Measurements from ENCODE around the gene SLC18A3. TPM values are rescaled to one million over a fixed set of nuclear protein-coding genes. Genes with fewer than 3 reads are reported as not detected.
A peak's percentile ranks its signal among the peaks of the same experiment; 100 is the strongest.

Gene SLC18A3
- total RNA-seq, 1 experiment from 2014 or later, result 0.13 TPM

DNA sequence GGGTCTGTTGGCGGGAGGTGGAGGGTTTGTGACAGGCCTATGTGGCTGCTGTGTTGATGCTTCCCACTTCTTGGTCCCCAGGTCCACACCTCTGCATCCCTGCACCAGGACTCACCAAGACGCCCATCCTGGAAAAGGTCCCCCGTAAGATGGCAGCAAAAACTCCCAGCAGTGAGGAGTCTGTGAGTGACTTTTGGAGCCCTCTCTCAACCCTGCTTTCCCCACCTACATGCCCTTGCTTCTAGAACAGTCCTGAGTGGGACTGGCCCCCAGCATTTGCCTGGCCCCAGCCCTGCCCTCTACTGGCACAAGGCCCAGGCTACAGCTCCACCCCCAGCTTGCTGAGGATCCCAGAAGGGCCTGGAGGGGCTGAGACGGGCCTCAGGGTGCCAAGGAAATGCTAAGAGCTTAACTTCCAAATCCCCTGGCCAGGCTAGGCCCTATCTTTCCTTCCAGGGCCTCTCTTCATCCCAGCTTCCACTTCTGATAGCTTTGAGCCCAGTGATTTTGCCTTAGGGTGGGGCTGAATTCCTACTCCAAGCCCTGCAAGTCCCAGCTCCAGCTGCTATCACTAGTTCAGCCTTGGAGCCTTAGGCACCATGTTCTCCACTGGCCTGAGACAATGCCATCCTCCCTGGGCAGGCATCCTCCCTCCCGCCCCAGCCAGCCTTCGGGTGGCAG lies 6.5 kb downstream of the SLC18A3 start:
- ChIA-PET CTCF (interaction anchor here (0.8 to 2.8 kb wide), 6 partner anchors 10 to 128 kb away, joined by 3 to 8 read pairs (median 3); no protein-coding TSS in a partner anchor), POLR2A (interaction anchor here (0.5 kb wide), 1 partner anchor 117 kb away, joined by 3 read pairs; no protein-coding TSS in a partner anchor)
- H3K4me1 Mint-ChIP-seq, result peaks cover 26% of the 10 kb centered on the region

DNA sequence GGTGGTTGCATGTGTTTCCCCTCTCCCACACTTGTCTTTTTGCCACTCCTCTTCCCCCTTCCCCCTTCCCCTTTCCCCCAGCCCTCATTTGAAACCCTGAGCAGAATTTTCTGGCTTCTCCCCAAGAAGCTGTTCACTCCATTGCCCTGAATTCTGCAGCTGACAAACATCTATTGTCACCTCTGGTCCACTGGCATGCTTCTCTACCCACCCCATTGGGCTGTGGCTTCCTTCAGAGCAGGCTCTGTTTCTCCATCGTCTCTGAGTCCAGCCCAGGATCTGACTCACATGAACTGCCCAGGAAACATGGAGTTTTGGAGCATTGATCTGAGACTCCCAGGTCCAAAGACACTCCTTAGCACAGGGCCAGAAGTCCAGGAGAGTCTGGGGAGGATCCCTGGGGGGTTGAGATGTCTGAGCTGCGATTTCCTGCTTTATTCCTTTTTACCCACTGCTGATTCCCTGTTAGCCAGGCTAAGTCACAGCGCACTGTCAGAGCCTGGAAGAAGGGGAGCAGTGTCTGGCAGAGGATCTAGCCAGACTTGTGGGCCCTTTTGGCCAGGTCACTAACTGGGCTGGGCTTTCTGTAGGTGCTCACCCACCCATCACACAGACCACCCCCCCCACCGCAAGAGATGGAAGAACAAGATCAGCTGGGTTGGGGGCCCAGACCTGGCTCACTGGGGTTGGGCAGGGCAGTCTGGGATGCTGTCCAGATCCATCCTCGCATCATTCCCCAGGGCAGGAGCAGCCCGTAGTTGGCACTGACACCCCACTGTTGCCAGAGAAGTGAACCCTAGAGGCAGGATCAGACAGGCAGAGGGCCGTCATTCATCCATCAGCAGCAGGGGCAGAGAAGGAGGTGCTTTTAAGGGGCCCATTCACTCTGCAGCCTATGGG lies 7.3 kb downstream of the SLC18A3 start:
- ATAC-seq, result no peak
- H3K27me3 Mint-ChIP-seq (ENCODE audit: low read depth), result peaks cover 88% of the 10 kb centered on the region
- H3K9me3 Mint-ChIP-seq, result no peaks in the 10 kb centered on the region
- no peak overlapping the region for H3K27ac Mint-ChIP-seq
- POLR2A ChIA-PET, result no interaction called here
- CTCF ChIA-PET, result interaction anchor here (0.8 to 2.8 kb wide), 7 partner anchors 11 to 150 kb away, joined by 3 to 8 read pairs (median 3); no protein-coding TSS in a partner anchor
- H3K4me3 Mint-ChIP-seq, result no peak overlapping the region
- 0 out of 2 replicates have a peak, but pooled peaks cover 2% of the 10 kb centered on the region for H3K36me3 Mint-ChIP-seq
- peaks cover 21% of the 10 kb centered on the region for H3K4me1 Mint-ChIP-seq
- DNase-seq (ENCODE audit: low spot score), result peak; percentile 7
- TF ChIP-seq, protein P1, sequence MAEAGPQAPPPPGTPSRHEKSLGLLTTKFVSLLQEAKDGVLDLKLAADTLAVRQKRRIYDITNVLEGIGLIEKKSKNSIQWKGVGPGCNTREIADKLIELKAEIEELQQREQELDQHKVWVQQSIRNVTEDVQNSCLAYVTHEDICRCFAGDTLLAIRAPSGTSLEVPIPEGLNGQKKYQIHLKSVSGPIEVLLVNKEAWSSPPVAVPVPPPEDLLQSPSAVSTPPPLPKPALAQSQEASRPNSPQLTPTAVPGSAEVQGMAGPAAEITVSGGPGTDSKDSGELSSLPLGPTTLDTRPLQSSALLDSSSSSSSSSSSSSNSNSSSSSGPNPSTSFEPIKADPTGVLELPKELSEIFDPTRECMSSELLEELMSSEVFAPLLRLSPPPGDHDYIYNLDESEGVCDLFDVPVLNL (CRISPR knock-in tag; IDR thresholded peaks at IDR 0.05; ENCODE audit: borderline replicate concordance, low read depth), result no peak
- TF ChIP-seq, protein P2, sequence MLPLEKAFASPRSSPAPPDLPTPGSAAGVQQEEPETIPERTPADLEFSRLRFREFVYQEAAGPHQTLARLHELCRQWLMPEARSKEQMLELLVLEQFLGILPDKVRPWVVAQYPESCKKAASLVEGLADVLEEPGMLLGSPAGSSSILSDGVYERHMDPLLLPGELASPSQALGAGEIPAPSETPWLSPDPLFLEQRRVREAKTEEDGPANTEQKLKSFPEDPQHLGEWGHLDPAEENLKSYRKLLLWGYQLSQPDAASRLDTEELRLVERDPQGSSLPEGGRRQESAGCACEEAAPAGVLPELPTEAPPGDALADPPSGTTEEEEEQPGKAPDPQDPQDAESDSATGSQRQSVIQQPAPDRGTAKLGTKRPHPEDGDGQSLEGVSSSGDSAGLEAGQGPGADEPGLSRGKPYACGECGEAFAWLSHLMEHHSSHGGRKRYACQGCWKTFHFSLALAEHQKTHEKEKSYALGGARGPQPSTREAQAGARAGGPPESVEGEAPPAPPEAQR (CRISPR knock-in tag; IDR thresholded peaks at IDR 0.05), result no peak
- TF ChIP-seq, protein P3, sequence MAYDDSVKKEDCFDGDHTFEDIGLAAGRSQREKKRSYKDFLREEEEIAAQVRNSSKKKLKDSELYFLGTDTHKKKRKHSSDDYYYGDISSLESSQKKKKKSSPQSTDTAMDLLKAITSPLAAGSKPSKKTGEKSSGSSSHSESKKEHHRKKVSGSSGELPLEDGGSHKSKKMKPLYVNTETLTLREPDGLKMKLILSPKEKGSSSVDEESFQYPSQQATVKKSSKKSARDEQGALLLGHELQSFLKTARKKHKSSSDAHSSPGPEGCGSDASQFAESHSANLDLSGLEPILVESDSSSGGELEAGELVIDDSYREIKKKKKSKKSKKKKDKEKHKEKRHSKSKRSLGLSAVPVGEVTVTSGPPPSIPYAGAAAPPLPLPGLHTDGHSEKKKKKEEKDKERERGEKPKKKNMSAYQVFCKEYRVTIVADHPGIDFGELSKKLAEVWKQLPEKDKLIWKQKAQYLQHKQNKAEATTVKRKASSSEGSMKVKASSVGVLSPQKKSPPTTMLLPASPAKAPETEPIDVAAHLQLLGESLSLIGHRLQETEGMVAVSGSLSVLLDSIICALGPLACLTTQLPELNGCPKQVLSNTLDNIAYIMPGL (CRISPR knock-in tag; IDR thresholded peaks at IDR 0.05), result no peak
- TF ChIP-seq, protein P4, sequence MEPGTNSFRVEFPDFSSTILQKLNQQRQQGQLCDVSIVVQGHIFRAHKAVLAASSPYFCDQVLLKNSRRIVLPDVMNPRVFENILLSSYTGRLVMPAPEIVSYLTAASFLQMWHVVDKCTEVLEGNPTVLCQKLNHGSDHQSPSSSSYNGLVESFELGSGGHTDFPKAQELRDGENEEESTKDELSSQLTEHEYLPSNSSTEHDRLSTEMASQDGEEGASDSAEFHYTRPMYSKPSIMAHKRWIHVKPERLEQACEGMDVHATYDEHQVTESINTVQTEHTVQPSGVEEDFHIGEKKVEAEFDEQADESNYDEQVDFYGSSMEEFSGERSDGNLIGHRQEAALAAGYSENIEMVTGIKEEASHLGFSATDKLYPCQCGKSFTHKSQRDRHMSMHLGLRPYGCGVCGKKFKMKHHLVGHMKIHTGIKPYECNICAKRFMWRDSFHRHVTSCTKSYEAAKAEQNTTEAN (CRISPR knock-in tag; IDR thresholded peaks at IDR 0.05), result no peak
- no peak for TF ChIP-seq SOX15 (CRISPR knock-in tag; IDR thresholded peaks at IDR 0.05)
- TF ChIP-seq, protein P5, sequence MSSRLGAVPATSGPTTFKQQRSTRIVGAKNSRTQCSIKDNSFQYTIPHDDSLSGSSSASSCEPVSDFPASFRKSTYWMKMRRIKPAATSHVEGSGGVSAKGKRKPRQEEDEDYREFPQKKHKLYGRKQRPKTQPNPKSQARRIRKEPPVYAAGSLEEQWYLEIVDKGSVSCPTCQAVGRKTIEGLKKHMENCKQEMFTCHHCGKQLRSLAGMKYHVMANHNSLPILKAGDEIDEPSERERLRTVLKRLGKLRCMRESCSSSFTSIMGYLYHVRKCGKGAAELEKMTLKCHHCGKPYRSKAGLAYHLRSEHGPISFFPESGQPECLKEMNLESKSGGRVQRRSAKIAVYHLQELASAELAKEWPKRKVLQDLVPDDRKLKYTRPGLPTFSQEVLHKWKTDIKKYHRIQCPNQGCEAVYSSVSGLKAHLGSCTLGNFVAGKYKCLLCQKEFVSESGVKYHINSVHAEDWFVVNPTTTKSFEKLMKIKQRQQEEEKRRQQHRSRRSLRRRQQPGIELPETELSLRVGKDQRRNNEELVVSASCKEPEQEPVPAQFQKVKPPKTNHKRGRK (CRISPR knock-in tag; IDR thresholded peaks at IDR 0.05; ENCODE audit: borderline replicate concordance), result no peak
- TF ChIP-seq CREM (CRISPR knock-in tag; IDR thresholded peaks at IDR 0.05), result no peak
- TF ChIP-seq, protein P6, sequence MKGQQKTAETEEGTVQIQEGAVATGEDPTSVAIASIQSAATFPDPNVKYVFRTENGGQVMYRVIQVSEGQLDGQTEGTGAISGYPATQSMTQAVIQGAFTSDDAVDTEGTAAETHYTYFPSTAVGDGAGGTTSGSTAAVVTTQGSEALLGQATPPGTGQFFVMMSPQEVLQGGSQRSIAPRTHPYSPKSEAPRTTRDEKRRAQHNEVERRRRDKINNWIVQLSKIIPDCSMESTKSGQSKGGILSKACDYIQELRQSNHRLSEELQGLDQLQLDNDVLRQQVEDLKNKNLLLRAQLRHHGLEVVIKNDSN (CRISPR knock-in tag; IDR thresholded peaks at IDR 0.05), result no peak
- no peak for TF ChIP-seq MXD4 (CRISPR knock-in tag; IDR thresholded peaks at IDR 0.05; ENCODE audit: borderline replicate concordance)

More for the DNA sequence above, 6.5 kb downstream of the SLC18A3 start:
- ATAC-seq, result no peak
- no peak overlapping the region for H3K27ac Mint-ChIP-seq
- TF ChIP-seq NR2C2 (CRISPR knock-in tag; IDR thresholded peaks at IDR 0.05) (no peak), ZNF423 (CRISPR knock-in tag; IDR thresholded peaks at IDR 0.05) (no peak), SMAD4 (CRISPR knock-in tag; IDR thresholded peaks at IDR 0.05) (no peak), SOX15 (CRISPR knock-in tag; IDR thresholded peaks at IDR 0.05) (no peak), ZNF317 (CRISPR knock-in tag; IDR thresholded peaks at IDR 0.05; ENCODE audit: borderline replicate concordance, low read depth) (no peak), ZNF416 (CRISPR knock-in tag; IDR thresholded peaks at IDR 0.05) (no peak), ZNF263 (CRISPR knock-in tag; IDR thresholded peaks at IDR 0.05; ENCODE audit: low read depth) (no peak), NR1H2 (CRISPR knock-in tag; IDR thresholded peaks at IDR 0.05) (no peak), ZBTB21 (CRISPR knock-in tag; IDR thresholded peaks at IDR 0.05; ENCODE audit: borderline replicate concordance) (no peak), KAT7 (CRISPR knock-in tag; IDR thresholded peaks at IDR 0.05; ENCODE audit: borderline replicate concordance) (no peak), SMAD3 (CRISPR knock-in tag; IDR thresholded peaks at IDR 0.05; ENCODE audit: borderline replicate concordance) (no peak), MXD4 (CRISPR knock-in tag; IDR thresholded peaks at IDR 0.05; ENCODE audit: borderline replicate concordance) (no peak), JUN (CRISPR knock-in tag; IDR thresholded peaks at IDR 0.05) (no peak), FOXK1 (CRISPR knock-in tag; IDR thresholded peaks at IDR 0.05) (no peak), NR3C1 (CRISPR knock-in tag; conservative IDR thresholded peaks at IDR 0.05; ENCODE audit: low read depth) (no peak), NFYB (CRISPR knock-in tag; conservative IDR thresholded peaks at IDR 0.05; ENCODE audit: low read depth) (no peak)
- TF ChIP-seq, protein P7, sequence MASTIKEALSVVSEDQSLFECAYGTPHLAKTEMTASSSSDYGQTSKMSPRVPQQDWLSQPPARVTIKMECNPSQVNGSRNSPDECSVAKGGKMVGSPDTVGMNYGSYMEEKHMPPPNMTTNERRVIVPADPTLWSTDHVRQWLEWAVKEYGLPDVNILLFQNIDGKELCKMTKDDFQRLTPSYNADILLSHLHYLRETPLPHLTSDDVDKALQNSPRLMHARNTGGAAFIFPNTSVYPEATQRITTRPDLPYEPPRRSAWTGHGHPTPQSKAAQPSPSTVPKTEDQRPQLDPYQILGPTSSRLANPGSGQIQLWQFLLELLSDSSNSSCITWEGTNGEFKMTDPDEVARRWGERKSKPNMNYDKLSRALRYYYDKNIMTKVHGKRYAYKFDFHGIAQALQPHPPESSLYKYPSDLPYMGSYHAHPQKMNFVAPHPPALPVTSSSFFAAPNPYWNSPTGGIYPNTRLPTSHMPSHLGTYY (CRISPR knock-in tag; IDR thresholded peaks at IDR 0.05), result no peak
- TF ChIP-seq, protein P5 (CRISPR knock-in tag; IDR thresholded peaks at IDR 0.05; ENCODE audit: borderline replicate concordance), result no peak
- TF ChIP-seq, protein P8, sequence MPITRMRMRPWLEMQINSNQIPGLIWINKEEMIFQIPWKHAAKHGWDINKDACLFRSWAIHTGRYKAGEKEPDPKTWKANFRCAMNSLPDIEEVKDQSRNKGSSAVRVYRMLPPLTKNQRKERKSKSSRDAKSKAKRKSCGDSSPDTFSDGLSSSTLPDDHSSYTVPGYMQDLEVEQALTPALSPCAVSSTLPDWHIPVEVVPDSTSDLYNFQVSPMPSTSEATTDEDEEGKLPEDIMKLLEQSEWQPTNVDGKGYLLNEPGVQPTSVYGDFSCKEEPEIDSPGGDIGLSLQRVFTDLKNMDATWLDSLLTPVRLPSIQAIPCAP (CRISPR knock-in tag; IDR thresholded peaks at IDR 0.05), result no peak
- H3K27me3 Mint-ChIP-seq (ENCODE audit: low read depth), result peaks cover 92% of the 10 kb centered on the region
- no peak overlapping the region for H3K4me3 Mint-ChIP-seq
- H3K9me3 Mint-ChIP-seq, result no peaks in the 10 kb centered on the region
- DNase-seq (ENCODE audit: low spot score), result peak; percentile 31
- peaks cover 6% of the 10 kb centered on the region; the same call in 1 of the 2 replicates for H3K36me3 Mint-ChIP-seq

Measured in WTC11 (cell line).